Measurements from ENCODE around the gene PIM3. TPM values are rescaled to one million over a fixed set of nuclear protein-coding genes. Genes with fewer than 3 reads are reported as not detected.

PIM3 gene
- total and polyA plus RNA-seq, 10 of the 15 experiments (the other 5 are each of a cell fraction or from before 2014, with no cell fraction given): 0.31 to 60.8 (median 12.4) TPM

- TF ChIP-seq CUX1 (IDR thresholded peaks at IDR 0.05; ENCODE audit: insufficient replicate concordance, low read depth, low read length) (no peak), POLR2AphosphoS2 (IDR thresholded peaks at IDR 0.05; ENCODE audit: low read depth, low read length) (peak; percentile 22), BACH1 (IDR thresholded peaks at IDR 0.05; ENCODE audit: borderline replicate concordance) (peak; percentile 12; the same call in 1 of the 2 replicates), ZBTB33 (IDR thresholded peaks at IDR 0.05) (no peak), LARP7 (IDR thresholded peaks at IDR 0.05) (0 out of 2 replicates have a peak, but pooled peaks have one; percentile 4), JUNB (IDR thresholded peaks at IDR 0.05) (no peak), CEBPB (IDR thresholded peaks at IDR 0.05; ENCODE audit: borderline replicate concordance in 1 of 2, low read depth in 2 of 2, low read length in 2 of 2) (no peak), MEF2A (IDR thresholded peaks at IDR 0.05; ENCODE audit: insufficient read depth, low read depth, low read length) (no peak), POLR2AphosphoS5 (IDR thresholded peaks at IDR 0.05; ENCODE audit: low read length) (peak; percentile 56), BMI1 (IDR thresholded peaks at IDR 0.05; ENCODE audit: borderline replicate concordance) (no peak), E2F8 (IDR thresholded peaks at IDR 0.05; ENCODE audit: low read depth, partially characterized antibody) (peak; percentile 14), FOXK2 (IDR thresholded peaks at IDR 0.05) (no peak), ATF3 (IDR thresholded peaks at IDR 0.05; ENCODE audit: borderline replicate concordance, extremely low read depth, low read depth, low read length) (no peak), SPI1 (IDR thresholded peaks at IDR 0.05; ENCODE audit: borderline replicate concordance, insufficient read depth, low read depth, low read length) (no peak), ZNF207 (IDR thresholded peaks at IDR 0.05; ENCODE audit: borderline replicate concordance) (no peak), IKZF1 (conservative IDR thresholded peaks at IDR 0.05) (no peak)
Observed at GRCh38 chr22:49965091-49966040, 4.8 kb downstream of the PIM3 start (continued).
